GM12873 (cell line): Measurements from ENCODE around the gene PNPLA2.
A peak's percentile ranks its signal among the peaks of the same experiment; 100 is the strongest.

ENCODE experiments used
- CTCF ChIP-seq: IDR thresholded peaks from 2 replicates; pipeline ENCODE4 v1.5.1; 2012; ENCODE audit warnings: low read depth, mild to moderate bottlenecking, moderate library complexity, low read length, control low read depth; ENCODE audit not compliant: insufficient read depth; ENCODE audit errors: missing control alignments

The PNPLA2 gene

GRCh38 chr11:844693-845644 lies 26.3 kb downstream of the PNPLA2 start:
- TF ChIP-seq CTCF: no peak

- TF ChIP-seq CTCF: no peak
Observed at GRCh38 chr11:845872-846495, 27.3 kb downstream of the PNPLA2 start.

GRCh38 chr11:846496-847098 lies 27.9 kb downstream of the PNPLA2 start:
- no peak for TF ChIP-seq CTCF

GRCh38 chr11:847876-848275 lies 29.2 kb downstream of the PNPLA2 start:
- TF ChIP-seq CTCF: no peak

- peak; percentile 93 for TF ChIP-seq CTCF
Observed at GRCh38 chr11:848380-848931, 29.7 kb downstream of the PNPLA2 start.

GRCh38 chr11:849104-849824 lies 30.6 kb downstream of the PNPLA2 start:
- TF ChIP-seq CTCF: no peak
